Measurements from ENCODE around the gene AGBL2. TPM values are rescaled to one million over a fixed set of nuclear protein-coding genes. Genes with fewer than 3 reads are reported as not detected.

AGBL2 gene
- total RNA-seq, 1 experiment from 2014 or later, result not detected

DNA sequence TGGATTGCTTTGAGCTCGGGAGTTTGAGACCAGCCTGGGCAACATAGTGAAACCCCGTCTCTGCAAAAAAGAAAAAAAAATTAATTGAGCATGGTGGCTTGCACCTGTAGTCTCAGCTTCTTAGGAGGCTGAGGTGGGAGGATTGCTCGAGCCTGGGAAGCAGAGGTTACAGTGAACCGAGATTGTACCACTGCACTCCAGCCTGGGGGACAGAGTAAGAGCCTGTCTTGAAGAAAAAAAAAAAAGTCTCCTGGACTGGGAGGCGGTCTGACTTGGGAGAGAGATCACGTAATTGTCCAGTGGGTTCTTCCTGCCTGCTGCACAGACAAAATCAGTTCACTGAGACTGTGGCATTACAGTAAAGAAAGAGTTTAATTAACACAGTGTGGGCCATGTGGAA is 69.7 kb downstream of the AGBL2 start:
- no peak for DNase-seq (ENCODE audit: low read depth, low spot score)
- no peaks in the 10 kb centered on the region for H4K20me1 ChIP-seq (ENCODE audit: insufficient read depth)
- peaks cover 8 to 19% of the 10 kb centered on the region in 2 experiments for H3K4me1 ChIP-seq (ENCODE audit: control insufficient read depth in 1 of 2, insufficient read depth in 2 of 2, low read length in 2 of 2)
- intact Hi-C loops (cut with micrococcal nuclease), result no loop called here
- BruUV-seq (replicated peaks), result no TSS peak
- H3K27ac ChIP-seq (ENCODE audit: low read depth, low read length), result no peak overlapping the region
- no peak overlapping the region for H3K4me2 ChIP-seq (ENCODE audit: low read length)
- H3K9me3 ChIP-seq (ENCODE audit: control insufficient read depth in 1 of 2, insufficient read depth in 1 of 2, low read depth in 1 of 2, low read length in 2 of 2), result no peaks in the 10 kb centered on the region
- H2AFZ ChIP-seq (ENCODE audit: low read depth, low read length, poor library complexity, severe bottlenecking), result no peak overlapping the region
- TF ChIP-seq EGR1 (IDR thresholded peaks at IDR 0.05; ENCODE audit: low read depth) (no peak), SRF (IDR thresholded peaks at IDR 0.05; ENCODE audit: low read depth) (no peak), CEBPB (IDR thresholded peaks at IDR 0.05; ENCODE audit: low read depth) (no peak), RAD21 (IDR thresholded peaks at IDR 0.05; ENCODE audit: low read depth) (no peak), YY1 (IDR thresholded peaks at IDR 0.05; ENCODE audit: extremely low read depth, insufficient replicate concordance, low read depth, low read length) (no peak), EZH2 (IDR thresholded peaks at IDR 0.05) (no peak), ZNF274 (IDR thresholded peaks at IDR 0.05; ENCODE audit: low read depth, low read length) (no peak), FOSL1 (IDR thresholded peaks at IDR 0.05; ENCODE audit: low read depth) (no peak), SIN3A (IDR thresholded peaks at IDR 0.05; ENCODE audit: low read depth) (no peak), JUND (IDR thresholded peaks at IDR 0.05) (no peak), CBX3 (IDR thresholded peaks at IDR 0.05; ENCODE audit: low read depth) (no peak), EZH2phosphoT487 (IDR thresholded peaks at IDR 0.05; ENCODE audit: borderline replicate concordance) (no peak)
- TF ChIP-seq, protein P1, sequence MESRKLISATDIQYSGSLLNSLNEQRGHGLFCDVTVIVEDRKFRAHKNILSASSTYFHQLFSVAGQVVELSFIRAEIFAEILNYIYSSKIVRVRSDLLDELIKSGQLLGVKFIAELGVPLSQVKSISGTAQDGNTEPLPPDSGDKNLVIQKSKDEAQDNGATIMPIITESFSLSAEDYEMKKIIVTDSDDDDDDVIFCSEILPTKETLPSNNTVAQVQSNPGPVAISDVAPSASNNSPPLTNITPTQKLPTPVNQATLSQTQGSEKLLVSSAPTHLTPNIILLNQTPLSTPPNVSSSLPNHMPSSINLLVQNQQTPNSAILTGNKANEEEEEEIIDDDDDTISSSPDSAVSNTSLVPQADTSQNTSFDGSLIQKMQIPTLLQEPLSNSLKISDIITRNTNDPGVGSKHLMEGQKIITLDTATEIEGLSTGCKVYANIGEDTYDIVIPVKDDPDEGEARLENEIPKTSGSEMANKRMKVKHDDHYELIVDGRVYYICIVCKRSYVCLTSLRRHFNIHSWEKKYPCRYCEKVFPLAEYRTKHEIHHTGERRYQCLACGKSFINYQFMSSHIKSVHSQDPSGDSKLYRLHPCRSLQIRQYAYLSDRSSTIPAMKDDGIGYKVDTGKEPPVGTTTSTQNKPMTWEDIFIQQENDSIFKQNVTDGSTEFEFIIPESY (IDR thresholded peaks at IDR 0.05; ENCODE audit: extremely low read depth, insufficient replicate concordance, low read length), result no peak
- H3K79me2 ChIP-seq (ENCODE audit: insufficient read depth, low read length), result peaks cover 18% of the 10 kb centered on the region
- ChIA-PET RAD21 (ENCODE audit: low non-redundant PET in 1 of 2, low total read pairs in 2 of 2, uncharacterized antibody in 2 of 2, unreplicated experiment in 2 of 2) (no interaction called here), POLR2A (no interaction called here), CTCF (no interaction called here)
- no peaks in the 10 kb centered on the region for H3K9me2 ChIP-seq (ENCODE audit: insufficient read depth)
- no peak for ATAC-seq
- no peaks in the 10 kb centered on the region for H3K27me3 ChIP-seq (ENCODE audit: insufficient read depth, low read length)
- no peaks in the 10 kb centered on the region; a peak in 1 of 4 replicates for H3K36me3 ChIP-seq (ENCODE audit: control insufficient read depth in 1 of 2, insufficient read depth in 2 of 2, low read length in 2 of 2)
- H3K9ac ChIP-seq (ENCODE audit: low read length), result no peak overlapping the region
- H3K4me3 ChIP-seq (replicated peaks in 1 of 2; ENCODE audit: low read depth in 1 of 2, low read length in 2 of 2), result no peak overlapping the region
